GM21786 (cell line): ENCODE data around the gene NDNF.

Experiments
- ATAC-seq: cut with Tn5 transposase; IDR thresholded peaks from one replicate; pipeline ENCODE4 v1.9.1; 2021; ENCODE audit not compliant: unreplicated experiment

The NDNF gene

GRCh38 chr4:121072224-121073003 lies at the start of gene NDNF:
Gene NDNF, minus strand, starts transcription at chr4:121072535. Its CDS starts 26,698 bp downstream, at chr4:121045837.
- ATAC-seq = no peak

GRCh38 chr4:121119715-121120114 lies 47.4 kb upstream of the NDNF start:
- ATAC-seq = no peak

- ATAC-seq = no peak
Observed at GRCh38 chr4:121118344-121118743, 46.0 kb upstream of the NDNF start.

- no peak for ATAC-seq
Observed at GRCh38 chr4:121114756-121115155, 42.4 kb upstream of the NDNF start.

GRCh38 chr4:121112530-121112929 lies 40.2 kb upstream of the NDNF start:
- ATAC-seq = no peak

GRCh38 chr4:121108557-121108956 lies 36.2 kb upstream of the NDNF start:
- ATAC-seq = no peak

- ATAC-seq = no peak
Observed at GRCh38 chr4:121107507-121107906, 35.2 kb upstream of the NDNF start.

- ATAC-seq = no peak
Observed at GRCh38 chr4:121100093-121100775, 27.9 kb upstream of the NDNF start.

GRCh38 chr4:121098266-121098665 lies 25.9 kb upstream of the NDNF start:
- no peak for ATAC-seq

GRCh38 chr4:121096629-121097028 lies 24.3 kb upstream of the NDNF start:
- no peak for ATAC-seq

- ATAC-seq = no peak
Observed at GRCh38 chr4:121096191-121096590, 23.9 kb upstream of the NDNF start.

GRCh38 chr4:121094297-121094966 lies 22.1 kb upstream of the NDNF start:
- ATAC-seq = no peak

- no peak for ATAC-seq
Observed at GRCh38 chr4:121093261-121093660, 20.9 kb upstream of the NDNF start.

GRCh38 chr4:121091941-121092340 lies 19.6 kb upstream of the NDNF start:
- no peak for ATAC-seq

- no peak for ATAC-seq
Observed at GRCh38 chr4:121088867-121089266, 16.5 kb upstream of the NDNF start.

GRCh38 chr4:121079376-121079775 lies 7.0 kb upstream of the NDNF start:
- no peak for ATAC-seq

GRCh38 chr4:121077496-121077895 lies 5.2 kb upstream of the NDNF start:
- ATAC-seq = no peak

- no peak for ATAC-seq
Observed at GRCh38 chr4:121076416-121076815, 4.1 kb upstream of the NDNF start.

- no peak for ATAC-seq
Observed at GRCh38 chr4:121073672-121074381, 1.5 kb upstream of the NDNF start.

GRCh38 chr4:121073004-121073435 lies 685 bp upstream of the NDNF start:
- no peak for ATAC-seq

GRCh38 chr4:121071640-121072223 lies 603 bp downstream of the NDNF start:
- no peak for ATAC-seq
